Measurements from ENCODE around the gene ORMDL3.

- TF ChIP-seq CTCF (conservative IDR thresholded peaks at IDR 0.05; ENCODE audit: low read depth in 2 of 2) (no peak), EZH2phosphoT487 (IDR thresholded peaks at IDR 0.05; ENCODE audit: unreplicated experiment) (no peak), EZH2 (IDR thresholded peaks at IDR 0.05; ENCODE audit: low read depth, unreplicated experiment) (no peak), REST (IDR thresholded peaks at IDR 0.05; ENCODE audit: unreplicated experiment) (no peak), NANOG (IDR thresholded peaks at IDR 0.05; ENCODE audit: borderline replicate concordance) (no peak), ZNF331 (CRISPR knock-in tag; IDR thresholded peaks at IDR 0.05; ENCODE audit: low read depth) (no peak), POLR2AphosphoS5 (IDR thresholded peaks at IDR 0.05; ENCODE audit: low read depth) (no peak), CREB1 (CRISPR knock-in tag; IDR thresholded peaks at IDR 0.05; ENCODE audit: low read depth) (no peak), ETS1 (IDR thresholded peaks at IDR 0.05) (no peak), STAT1 (IDR thresholded peaks at IDR 0.05; ENCODE audit: unreplicated experiment) (no peak), ZNF114 (CRISPR knock-in tag; IDR thresholded peaks at IDR 0.05) (no peak), ZNF462 (CRISPR knock-in tag; IDR thresholded peaks at IDR 0.05) (no peak)
Observed at GRCh38 chr17:39921323-39921722, 6.1 kb downstream of the ORMDL3 start.
